Pons (tissue), 1 donor: Measurements from ENCODE around the gene TEX29.

Experiments
- DNase-seq: peaks from one replicate; pipeline ENCODE4 v3.0.0-alpha.2; 2016; ENCODE audit warnings: low spot score

The TEX29 gene

DNA sequence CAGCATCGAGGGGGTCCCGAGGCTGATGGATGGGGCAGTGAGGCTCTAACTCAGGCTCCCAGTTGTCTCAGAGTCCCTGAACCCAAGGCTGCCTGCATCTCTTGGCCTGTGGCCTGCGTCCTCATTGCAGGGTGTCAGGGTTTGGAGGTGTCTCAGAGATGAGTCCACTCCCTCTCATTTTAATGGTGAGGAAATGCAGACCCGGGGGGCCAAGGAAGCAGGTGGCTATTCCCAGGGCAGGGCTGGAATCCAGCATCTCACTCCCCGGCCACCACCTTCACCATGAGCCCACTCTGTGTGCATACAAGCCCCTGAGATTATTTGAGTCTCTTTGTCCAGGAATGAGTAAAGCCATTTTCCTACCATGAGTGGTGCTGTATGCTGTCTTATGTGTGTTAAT, 21.4 kb downstream of the TEX29 start:
- no peak for DNase-seq

DNA sequence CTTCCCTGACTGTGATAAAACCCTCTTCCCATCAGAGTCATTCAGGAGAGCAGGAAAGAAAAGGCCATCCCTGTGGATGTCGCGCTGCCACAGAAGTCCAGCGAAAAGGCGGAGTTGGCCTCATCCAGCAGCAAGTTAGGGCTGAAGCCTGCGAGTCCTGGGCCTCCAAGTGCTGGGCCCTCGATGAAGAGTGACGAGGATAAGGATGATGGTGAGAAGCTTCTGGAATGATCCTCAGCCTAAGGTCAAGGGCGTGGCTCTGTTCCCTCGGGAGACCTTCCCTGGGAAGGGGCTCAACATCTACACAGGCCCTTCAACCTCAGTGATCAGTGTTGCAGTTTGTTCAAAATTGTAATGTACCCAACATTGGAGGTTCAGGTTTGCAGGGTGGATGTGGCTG, 22.3 kb downstream of the TEX29 start:
- DNase-seq: no peak

DNA sequence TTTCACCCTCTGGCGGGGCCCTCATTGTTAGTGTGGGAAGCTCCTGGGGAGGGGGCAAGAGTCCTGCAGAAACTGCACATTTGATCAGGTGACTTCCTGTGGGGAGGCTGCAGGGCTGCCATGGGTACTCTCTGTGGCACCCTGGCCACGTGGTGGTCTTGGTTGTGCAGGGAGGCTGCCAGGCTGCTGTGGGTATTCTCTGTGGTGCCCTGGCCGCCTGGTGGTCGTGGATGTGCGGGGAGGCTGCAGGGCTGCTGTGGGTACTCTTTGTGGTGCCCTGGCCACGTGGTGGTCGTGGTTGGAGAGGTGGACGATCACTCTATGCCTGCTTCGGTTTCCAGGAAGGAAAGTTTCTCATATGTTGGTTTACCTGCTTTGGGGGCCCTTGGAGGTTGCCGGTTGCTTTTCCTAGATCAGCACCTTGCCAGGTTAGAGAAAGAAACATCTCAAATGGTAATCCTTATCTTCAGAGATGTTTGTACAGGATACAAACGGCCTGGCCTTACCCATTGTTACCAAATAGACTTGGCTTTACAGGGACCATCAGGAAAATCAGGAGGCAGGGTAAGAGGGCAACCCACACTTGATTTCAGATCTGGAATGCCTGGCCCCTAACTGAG, 22.9 kb downstream of the TEX29 start:
- DNase-seq: no peak

DNA sequence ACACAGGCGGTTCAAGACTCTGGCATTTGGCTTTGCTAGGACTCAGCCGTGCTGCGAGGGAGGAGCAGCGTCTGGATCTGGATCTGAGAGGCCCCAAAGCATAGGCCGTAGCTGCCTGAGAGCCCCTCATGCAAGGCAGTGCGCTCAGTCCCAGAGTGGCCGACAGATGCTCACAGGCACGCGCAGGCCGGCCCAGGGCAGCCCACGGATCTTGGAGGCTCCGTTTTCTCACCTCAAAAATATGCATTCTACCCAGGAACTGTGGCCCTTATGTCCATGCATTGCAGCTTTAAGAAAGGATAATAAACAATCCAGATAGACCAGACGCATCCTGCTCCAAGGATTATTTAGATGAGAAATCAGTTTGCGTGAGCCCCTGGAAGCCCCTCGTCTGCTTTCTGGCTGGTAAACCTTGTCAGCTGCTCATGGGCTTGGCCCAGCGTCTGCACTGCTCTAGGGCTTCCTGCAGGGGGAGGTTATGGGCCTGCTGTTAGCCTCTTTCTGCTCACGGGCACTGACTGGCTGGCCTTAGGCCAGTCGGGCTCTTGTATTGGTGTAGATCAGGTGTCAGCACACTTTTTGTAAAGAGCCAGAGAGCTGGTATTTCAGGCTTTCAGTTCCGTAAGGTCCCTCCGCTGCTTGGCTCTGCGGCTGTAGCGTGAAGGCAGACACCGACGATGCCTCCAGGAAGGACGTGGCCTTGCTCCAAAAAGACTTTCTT, 24.2 kb downstream of the TEX29 start:
- DNase-seq: no peak

DNA sequence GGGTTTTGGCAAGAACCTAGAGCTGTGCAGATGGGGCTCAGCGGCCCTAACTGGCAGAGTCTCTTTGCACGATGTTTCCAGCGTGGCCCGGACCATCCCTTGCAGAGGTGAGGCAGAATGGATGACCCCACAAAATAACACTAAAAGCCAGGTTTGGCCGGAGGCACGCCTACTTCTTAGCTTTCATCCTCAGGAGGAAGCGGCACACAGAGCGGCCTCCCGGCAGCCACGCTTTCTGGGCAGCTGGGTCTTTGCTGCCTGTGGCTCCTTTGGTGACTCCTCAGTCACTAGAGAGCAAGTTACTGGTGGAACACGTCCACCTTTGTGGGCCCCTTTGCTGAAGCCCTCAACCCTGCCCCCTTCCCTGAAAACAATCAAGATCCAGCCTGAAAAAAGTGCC, 25.2 kb downstream of the TEX29 start:
- DNase-seq: no peak

DNA sequence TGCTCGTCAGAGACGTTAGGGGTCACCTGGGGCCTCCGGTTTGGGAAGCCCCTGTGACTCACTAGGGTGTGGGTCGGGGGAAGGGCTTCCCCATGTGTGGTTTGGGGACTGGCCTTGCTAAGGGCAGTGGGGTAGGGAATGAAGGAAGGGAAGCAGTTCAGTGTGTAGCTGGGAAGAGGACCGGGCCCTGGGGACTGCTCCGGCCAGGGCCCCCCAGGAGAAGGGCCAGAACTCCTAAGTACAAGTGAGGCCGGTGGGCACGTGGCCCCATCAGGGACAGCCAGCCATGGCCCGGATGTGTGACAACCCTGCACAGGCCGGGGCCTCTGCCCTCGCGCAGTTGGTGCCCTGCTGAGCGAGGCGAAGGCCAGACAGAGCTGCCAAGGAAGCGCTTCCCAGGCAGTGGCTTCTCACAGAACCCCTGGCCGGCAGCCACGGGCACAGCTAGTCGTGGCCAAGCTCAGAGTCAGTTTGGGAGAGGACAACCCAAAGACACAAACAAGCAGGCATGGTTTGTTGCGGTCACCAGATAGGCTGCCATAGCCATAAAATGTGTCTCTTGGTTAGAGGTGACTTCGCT, 25.7 kb downstream of the TEX29 start:
- DNase-seq: no peak

DNA sequence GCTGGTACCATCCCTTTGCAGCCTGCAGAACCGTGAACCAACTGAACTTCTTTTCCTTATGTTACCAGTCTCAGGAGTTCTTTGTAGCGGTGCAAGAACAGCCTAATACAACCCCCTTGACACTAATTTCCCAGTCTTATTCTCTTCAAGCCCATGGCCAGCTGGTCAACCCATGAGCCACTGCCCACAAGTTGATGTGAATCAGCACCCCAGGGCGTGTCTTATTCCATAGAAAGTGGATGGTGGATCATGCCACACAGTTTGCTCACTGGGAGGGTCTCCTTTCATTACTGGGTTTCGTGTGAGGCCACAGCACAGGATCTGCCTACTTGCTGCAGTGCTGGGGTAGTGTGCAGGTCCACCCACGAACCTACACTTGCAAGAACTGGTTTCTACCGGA, 27.0 kb downstream of the TEX29 start:
- no peak for DNase-seq

DNA sequence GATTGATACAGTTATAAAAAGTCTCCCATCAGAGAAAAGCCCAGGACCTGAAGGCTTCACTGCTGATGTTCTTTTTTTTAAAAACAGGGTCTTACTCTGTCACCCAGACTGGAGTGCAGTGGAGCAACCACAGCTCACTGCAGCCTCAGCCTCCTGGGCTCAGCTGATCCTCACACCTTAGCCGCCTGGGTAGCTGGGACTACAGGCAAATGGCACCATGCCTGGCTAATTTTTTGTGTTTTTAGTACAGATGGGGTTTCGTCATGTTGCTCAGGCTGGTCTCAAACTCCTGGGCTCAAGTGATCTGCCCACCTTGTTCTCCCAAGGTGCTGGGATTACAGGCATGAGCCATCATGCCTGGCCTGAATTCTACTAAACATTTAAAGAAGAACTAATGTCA, 33.1 kb downstream of the TEX29 start:
- no peak for DNase-seq

DNA sequence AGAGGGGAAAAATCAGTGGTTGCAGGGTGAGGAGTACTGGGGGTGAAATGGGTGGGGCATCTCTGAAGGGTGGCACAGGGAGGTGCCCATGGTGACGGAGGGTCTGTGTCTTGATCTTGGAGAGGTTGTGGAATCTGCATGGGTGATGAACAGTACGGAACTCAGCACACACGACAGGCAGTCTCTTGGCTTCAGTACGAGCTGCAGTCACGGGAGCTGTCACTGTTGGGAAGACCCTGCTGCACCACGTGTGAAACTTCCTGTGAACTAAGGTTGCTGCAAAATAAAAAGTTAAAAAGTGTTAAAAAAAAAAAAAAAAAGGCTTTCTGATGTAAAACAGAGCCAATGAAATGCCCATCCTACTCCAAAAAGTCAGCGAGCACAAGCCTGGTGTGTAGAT, 34.3 kb downstream of the TEX29 start:
- DNase-seq: no peak

DNA sequence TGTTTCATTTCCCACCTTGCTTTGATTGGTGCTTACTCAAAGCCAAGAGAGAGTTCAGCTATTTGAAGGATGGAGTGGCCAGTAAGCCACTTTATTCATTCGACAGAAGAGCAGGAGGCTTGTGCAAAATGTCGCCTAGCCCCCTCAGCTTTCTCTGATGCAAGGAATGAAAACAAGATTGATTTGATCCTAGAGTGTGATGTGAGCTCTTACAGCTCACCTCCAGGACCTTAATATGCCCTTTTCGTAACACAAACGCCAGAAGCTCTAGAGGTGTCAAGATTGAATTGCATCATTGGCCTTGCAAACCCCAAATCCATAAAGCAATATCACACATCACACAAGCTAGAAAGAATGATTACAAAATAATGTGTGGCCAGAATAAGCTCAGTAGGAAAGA, 36.4 kb downstream of the TEX29 start:
- no peak for DNase-seq

DNA sequence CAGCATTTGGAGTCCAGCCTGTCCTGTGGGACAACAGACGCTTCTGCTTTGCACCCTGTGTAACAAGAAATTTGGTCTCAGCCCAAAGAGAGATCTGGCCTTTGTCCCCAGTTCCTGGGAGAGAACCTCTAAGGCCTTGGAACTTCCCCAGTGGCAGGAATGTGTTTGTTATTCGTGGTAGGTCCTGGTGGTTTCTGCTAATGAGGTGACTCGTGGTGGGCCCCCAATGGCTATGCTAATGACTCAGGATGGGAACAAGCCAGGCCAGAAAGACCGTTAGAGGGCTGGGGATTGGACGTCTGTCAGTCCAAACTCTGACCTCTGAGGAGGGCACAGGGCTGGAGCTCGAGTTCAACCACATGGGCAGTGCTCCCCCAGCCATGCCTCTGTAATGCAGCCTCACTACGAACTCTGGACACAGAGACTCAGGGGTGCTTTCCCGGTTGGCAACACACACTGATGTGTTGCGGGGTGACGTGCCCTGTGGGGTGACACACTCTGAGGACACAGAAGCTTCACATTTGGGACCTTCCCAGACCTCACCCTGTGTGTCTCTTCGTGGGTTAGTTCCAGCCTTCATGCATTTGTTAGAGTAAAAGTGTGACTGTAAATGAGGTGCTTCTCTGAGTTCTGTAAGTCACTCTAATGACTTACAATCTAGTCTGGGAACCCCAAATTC, 38.9 kb downstream of the TEX29 start:
- no peak for DNase-seq

DNA sequence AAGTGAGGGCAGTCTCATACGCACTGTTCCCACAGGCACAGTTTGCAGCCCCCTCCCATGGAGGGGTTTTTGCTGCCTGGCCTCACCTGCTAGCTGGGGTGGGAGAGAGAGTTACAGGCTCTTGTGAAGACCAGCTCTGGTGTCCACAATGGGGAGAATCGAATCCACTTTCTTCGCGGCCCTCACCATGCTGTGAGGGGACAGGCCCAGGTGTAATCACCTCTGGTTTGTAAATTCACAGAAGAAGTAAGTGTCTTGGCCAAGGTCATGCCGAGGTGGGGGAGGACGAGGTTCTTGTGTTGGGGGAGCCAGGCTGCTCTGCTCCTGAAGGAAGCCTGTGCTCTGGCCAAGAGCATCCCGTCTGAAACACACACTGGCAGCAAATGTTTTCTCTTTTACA, 39.5 kb downstream of the TEX29 start:
- no peak for DNase-seq

DNA sequence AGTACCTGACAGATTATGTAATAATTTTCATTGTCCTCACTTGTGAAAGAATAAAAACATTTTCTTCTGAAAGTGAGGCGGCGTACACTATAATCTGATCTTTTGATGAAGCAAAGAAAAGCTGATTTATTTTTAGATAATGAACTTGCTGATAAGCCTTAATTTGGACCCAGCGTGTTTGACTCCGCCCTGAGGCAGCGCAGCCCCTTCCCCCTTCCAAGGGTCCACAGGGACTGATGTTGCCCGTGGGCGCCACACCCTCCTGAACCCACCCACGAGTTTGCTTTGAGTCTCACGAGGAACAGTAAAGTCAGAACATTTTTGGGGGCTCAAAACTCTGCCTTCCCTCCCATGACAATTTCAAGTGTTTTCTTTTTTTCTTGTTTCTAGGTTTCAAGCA, 40.0 kb downstream of the TEX29 start:
- no peak for DNase-seq

DNA sequence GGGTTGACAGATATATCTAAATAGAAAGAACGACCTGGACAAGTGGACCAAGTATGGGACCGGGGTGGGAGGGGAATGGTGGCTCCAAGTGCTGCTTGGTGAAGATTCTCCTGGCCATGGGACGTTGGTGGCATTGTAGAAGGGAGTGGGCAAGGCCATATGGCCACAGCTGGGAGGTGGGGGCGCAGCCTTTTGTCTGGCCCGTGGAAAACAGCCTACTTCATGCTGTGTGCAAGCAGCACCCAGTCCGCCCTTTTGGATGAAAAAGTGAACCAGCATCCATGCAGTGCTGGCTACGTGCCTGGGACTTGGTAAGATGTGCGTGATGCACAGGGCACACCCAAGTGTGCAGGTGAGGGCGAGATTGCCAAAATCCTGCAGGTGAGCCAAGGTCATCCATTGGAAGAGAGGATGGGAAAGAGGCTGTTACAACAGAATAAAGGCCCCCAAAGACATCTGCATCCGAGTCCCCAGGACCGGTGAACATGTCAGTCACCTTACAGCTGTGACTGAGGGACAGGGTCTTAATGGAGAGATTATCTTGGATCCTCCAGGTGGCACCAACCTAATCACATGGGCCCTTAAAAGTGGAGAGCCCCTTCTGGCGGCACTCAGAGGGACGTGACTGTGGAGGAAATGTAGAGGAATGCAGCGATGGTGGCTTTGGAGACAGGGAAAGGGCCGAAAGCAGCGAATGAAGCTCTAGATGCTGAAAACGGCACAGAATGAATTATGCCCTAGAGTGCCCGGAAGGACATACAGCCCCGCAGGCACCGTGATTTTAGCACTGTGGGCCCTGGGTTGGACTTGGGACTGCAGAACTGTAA, 40.8 kb downstream of the TEX29 start:
- no peak for DNase-seq

DNA sequence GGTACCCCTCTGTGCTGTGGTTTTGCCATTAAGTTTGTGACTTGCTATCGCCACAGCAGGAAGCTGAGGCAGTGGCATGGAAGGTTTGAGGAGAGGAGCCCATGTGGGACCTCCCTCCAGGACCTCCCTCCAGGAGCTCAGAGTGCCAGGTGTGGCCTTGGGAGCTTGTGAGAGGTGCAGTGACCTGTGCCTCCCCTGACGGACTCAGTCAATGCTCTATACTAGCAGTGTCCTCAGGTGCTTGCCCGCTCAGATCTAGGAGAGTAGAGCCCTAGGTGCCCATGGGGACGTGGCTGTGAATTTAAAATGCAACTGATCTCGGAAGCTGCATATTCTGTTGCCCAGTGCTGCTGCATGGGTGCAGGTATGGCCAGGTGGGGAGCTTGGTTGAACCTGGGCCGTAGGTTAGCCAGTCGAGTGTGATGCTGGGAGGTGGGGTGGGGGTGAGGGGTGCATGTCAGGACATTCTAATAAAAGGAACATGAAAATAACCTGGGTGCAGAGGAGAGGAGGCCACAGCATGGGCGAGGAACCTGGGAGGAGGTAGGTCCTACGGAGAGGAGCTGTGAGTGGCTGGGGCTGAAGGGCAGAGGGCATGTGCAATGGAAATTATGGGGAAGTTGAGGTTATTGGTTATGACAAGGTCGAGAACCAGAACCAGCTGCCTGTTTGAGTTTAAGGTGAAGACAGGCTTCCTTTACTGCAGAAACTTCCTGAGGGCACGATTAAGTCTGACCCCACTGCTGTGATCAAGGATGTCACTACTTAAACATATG, 41.6 kb downstream of the TEX29 start:
- no peak for DNase-seq

DNA sequence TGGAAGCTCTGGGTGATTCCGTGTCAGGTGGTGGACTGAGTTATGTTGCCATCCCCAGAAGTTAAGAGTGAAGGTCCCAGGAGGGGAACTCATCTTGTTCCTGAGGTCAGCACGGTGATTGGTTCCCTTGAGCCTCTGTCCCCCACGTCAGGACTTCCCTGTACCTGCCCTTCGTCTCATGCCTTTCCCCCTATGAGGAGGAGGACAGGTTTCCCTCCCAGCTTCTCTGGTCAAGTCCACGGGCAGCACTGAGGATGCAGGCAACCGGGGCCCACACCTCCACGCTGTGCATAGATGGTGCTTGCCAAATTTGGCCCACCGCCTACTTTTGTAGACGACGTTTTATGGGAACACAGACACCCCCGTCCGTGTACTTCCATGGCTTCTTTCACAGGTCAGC, 42.7 kb downstream of the TEX29 start:
- no peak for DNase-seq

DNA sequence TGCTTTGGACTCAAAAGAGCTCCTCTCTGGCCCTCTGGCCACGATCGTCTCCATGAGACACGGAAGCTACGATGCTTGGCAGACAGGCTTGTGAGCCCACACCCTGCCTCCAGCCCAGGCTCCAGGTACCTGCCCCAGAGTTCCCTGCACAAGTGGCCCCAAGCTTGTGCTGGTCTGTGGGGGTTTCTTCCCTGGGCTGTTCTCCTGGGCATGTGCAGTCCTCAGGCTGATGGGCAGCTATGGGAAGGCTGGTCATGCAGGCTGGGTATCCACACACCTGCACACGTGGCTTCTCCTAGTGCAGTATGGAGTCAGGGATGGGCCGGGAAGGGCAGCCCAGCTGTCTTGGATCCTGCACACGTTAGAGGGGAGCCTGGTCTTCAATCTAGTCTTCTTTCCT, 43.1 kb downstream of the TEX29 start:
- no peak for DNase-seq

DNA sequence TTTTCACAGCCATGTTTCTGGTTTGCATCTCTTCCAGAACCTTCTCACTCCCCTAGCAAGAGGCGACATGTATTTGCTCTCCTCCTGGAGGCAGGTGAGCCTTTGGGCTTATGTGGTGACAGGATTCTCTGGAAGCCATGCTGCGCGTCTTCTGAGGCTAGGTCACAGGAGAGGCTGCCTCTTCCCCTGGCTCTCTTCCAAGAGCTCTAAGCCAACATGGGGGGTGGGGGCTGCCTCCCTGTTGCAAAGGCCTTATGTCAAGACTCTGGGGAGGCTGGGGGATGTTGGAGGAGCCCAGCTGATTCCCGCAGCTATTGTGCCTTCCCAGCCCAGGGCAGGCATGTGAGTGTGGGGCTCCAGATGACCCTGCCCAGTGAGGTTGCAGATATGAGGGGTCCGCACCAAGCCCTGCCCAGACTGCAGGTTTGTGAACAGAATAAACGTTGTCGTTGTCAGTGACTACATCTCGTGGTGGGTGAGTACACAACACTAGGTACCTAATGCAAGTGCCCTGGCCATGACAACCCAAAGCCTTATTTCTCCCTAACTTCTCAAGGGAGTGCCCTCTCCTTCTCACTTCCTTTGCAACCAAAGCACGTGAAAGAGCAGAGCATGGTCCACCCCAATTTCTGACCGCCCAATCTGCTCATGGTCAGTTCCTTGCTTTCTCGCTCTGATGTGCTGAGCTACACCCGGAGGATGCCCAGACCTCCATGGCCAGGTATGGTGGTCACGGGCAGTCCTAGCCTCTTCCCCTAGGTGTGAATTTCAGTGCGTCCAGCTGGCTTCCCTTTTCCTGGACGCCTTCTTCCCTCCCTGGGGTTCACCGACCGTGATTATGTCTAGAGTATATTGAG, 44.9 kb downstream of the TEX29 start:
- DNase-seq: no peak

DNA sequence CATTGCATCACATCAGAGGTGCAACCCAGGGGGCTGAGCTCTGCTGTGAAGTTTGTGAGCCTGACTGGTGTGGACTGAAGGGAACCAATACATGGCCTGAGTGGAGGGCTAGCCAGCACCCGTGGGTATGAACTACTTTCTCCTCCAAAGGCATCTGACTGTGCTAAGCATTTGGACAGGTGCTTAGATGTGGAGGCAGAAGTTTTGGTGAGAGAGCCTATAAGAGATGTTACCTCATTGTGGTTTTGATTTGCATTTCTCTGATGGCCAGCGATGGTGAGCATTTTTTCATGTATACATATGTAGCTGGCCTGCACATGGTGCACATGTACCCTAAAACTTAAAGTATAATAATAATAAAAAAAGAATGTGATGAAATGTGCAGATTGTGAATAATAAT, 46.9 kb downstream of the TEX29 start:
- no peak for DNase-seq

DNA sequence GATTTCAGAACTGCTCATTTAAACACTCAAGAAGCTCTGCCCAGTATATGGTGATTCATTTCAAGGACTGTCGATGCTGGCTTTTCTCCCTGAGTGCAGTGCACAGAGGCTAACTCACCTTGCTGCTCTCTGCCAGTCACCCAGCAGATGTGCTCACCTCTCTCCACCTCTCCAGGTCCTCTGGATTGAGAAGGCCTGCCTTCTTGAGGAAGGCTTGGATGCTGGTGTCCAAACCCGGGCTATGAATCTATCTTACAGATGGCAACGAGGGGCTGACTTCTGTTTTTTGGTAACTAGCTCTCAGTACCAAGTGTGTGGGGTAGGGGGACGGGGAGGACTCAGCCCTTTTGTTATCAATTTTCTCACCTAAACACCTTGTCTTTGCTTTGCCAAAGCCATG, 47.6 kb downstream of the TEX29 start:
- no peak for DNase-seq

DNA sequence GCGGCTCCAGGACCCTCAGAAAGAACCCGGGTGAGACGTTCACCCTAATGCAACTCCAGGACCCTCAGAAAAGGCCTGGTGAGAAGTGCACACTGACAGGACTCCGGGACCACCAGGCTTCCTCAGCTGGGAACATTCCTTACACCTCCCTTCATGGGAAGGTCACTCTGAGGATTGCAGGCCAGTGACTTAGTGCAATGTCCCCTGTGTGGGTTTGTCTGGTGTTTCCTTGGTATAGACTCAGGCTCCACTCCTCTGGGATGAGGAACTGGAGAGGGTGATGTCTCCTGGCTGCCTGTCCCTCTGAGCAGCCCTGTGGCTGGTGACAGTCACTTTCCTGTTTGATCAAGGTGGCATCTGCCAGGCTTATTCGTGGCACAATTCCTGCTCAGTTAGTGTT, 49.7 kb downstream of the TEX29 start:
- DNase-seq: no peak
